Fibroblast of lung (primary cell): ENCODE data around the gene RABGAP1L.

ENCODE experiments used
- CTCF ChIP-seq, 2 donors: IDR thresholded peaks in 1 of 2; conservative IDR thresholded peaks in 1 of 2; 1 replicate in 1 of 2; 2 replicates in 1 of 2; pipeline ENCODE4 v1.5.1; 2011 to 2012; ENCODE audit warnings: low read length in 2 of 2, control low read depth in 1 of 2, inconsistent platforms in 1 of 2, low read depth in 1 of 2, mild to moderate bottlenecking in 1 of 2
- EZH2 ChIP-seq: IDR thresholded peaks from 2 replicates; pipeline ENCODE4 v1.5.1; 2012; ENCODE audit warnings: low read length, control low read depth, mild to moderate bottlenecking; ENCODE audit errors: missing control alignments

GRCh38 chr1:174659823-174660222, 500.5 kb downstream of the RABGAP1L start:
- no peak for TF ChIP-seq CTCF (conservative IDR thresholded peaks at IDR 0.05 in 1 of 2, IDR thresholded peaks at IDR 0.05 in 1 of 2; ENCODE audit: low read depth in 1 of 2, low read length in 2 of 2)
- TF ChIP-seq EZH2 = no peak
